ENCODE results near the gene GSTA4.

DNA sequence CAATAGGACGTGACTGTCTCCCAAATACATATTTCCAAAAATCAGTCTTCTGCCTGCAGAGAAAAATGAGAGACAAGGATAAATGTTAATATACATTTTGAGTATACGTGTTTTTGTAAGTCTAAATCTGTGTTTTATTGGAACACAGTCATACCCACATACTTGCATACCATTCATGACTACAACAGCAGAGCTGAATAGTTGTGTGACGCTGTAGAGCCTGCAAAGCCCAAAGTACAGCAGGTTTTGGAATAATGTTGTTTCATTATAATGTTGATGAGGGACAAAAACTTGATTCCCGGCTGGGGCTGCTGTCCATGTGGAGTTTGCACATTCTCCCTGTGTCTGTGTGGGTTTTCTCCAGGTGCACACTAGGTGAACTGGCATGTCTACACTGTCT is 46.3 kb upstream of the GSTA4 start:
- TF ChIP-seq, protein P1, sequence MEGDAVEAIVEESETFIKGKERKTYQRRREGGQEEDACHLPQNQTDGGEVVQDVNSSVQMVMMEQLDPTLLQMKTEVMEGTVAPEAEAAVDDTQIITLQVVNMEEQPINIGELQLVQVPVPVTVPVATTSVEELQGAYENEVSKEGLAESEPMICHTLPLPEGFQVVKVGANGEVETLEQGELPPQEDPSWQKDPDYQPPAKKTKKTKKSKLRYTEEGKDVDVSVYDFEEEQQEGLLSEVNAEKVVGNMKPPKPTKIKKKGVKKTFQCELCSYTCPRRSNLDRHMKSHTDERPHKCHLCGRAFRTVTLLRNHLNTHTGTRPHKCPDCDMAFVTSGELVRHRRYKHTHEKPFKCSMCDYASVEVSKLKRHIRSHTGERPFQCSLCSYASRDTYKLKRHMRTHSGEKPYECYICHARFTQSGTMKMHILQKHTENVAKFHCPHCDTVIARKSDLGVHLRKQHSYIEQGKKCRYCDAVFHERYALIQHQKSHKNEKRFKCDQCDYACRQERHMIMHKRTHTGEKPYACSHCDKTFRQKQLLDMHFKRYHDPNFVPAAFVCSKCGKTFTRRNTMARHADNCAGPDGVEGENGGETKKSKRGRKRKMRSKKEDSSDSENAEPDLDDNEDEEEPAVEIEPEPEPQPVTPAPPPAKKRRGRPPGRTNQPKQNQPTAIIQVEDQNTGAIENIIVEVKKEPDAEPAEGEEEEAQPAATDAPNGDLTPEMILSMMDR (IDR thresholded peaks at IDR 0.05): no peak
- no peak for TF ChIP-seq POLR2A (IDR thresholded peaks at IDR 0.05)
